K562 (cell line): Measurements from ENCODE around the gene LASP1. TPM values are rescaled to one million over a fixed set of nuclear protein-coding genes. Genes with fewer than 3 reads are reported as not detected.

Source experiments
- ATF7 ChIP-seq: fragments of 450-650 bp; IDR thresholded peaks from 2 replicates; pipeline ENCODE4 v1.7.1; 2014; ENCODE audit warnings: mild to moderate bottlenecking, moderate library complexity
- BCOR ChIP-seq: fragments of 450-650 bp; IDR thresholded peaks from 2 replicates; pipeline ENCODE4 v1.6.1; 2016
- BHLHE40 ChIP-seq: IDR thresholded peaks from 2 replicates; pipeline ENCODE4 v1.6.1; 2011; ENCODE audit warnings: low read length, improper control_type of control experiment
- FOXP1 ChIP-seq: sonication (generic); formaldehyde crosslinking; IDR thresholded peaks from 2 replicates; pipeline ENCODE4 v1.8.0; 2022; ENCODE audit warnings: mild to moderate bottlenecking, missing genetic modification reagents
- GTF3C2 ChIP-seq: IDR thresholded peaks from 3 replicates; pipeline ENCODE4 v1.6.1; 2011; ENCODE audit warnings: borderline replicate concordance, mild to moderate bottlenecking, moderate library complexity; ENCODE audit not compliant: insufficient read length; ENCODE audit errors: extremely low read depth
- KDM1A ChIP-seq, 2 experiments: fragments of 450-650 bp; IDR thresholded peaks; 2 replicates each; pipeline ENCODE4 v1.6.1; 2016; ENCODE audit warnings: mild to moderate bottlenecking in 2 of 2
- MAZ ChIP-seq, 2 experiments: fragments of 450-650 bp in 1 of 2; sonication (generic) in 1 of 2; formaldehyde crosslinking; IDR thresholded peaks in 1 of 2; conservative IDR thresholded peaks in 1 of 2; 2 replicates each; pipeline versions ENCODE4 v1.4.0 to v1.5.0; 2020; ENCODE audit warnings: mild to moderate bottlenecking in 1 of 2, missing genetic modification reagents in 1 of 2
- MEF2D ChIP-seq: conservative IDR thresholded peaks from 2 replicates; pipeline ENCODE4 v1.6.1; 2016; ENCODE audit warnings: low read depth, missing genetic modification characterization, missing compliant biosample characterization
- MTA3 ChIP-seq: fragments of 450-650 bp; formaldehyde crosslinking; IDR thresholded peaks from 2 replicates; pipeline ENCODE4 v1.6.1; 2017; ENCODE audit warnings: mild to moderate bottlenecking, borderline replicate concordance
- NFATC3 ChIP-seq: fragments of 450-650 bp; IDR thresholded peaks from 2 replicates; pipeline ENCODE4 v1.6.1; 2017; ENCODE audit warnings: mild to moderate bottlenecking
- PHTF2 ChIP-seq: fragments of 250-450 bp; sonication (Bioruptor Pico); IDR thresholded peaks from 2 replicates; pipeline ENCODE4 v1.5.0; 2021; ENCODE audit warnings: mild to moderate bottlenecking
- SMARCA5 ChIP-seq: fragments of 450-650 bp; IDR thresholded peaks from 2 replicates; pipeline ENCODE4 v1.6.1; 2016
- SMARCB1 ChIP-seq: IDR thresholded peaks from 2 replicates; pipeline ENCODE4 v1.6.1; 2011; ENCODE audit warnings: improper control_type of control experiment, low read depth; ENCODE audit not compliant: insufficient read length
- STAG1 ChIP-seq: sonication (generic); formaldehyde crosslinking; IDR thresholded peaks from 2 replicates; pipeline ENCODE4 v1.5.0; 2020; ENCODE audit warnings: missing genetic modification reagents, borderline replicate concordance
- TBL1XR1 ChIP-seq, 2 experiments: IDR thresholded peaks; 2 replicates each; pipeline ENCODE4 v1.6.1; 2012; ENCODE audit warnings: improper control_type of control experiment in 2 of 2, low read length in 2 of 2, mild to moderate bottlenecking in 1 of 2
- TBP ChIP-seq: optimal IDR thresholded peaks from 2 replicates; pipeline ENCODE3; 2011; ENCODE audit warnings: low read depth, low read length, improper control_type of control experiment
- TFAM ChIP-seq: fragments of 250-450 bp; sonication (Bioruptor Pico); conservative IDR thresholded peaks from 2 replicates; pipeline ENCODE4 v1.5.0; 2021; ENCODE audit warnings: mild to moderate bottlenecking, moderate library complexity
- TOE1 ChIP-seq, 2 experiments: fragments of 450-650 bp in 1 of 2; sonication (generic) in 1 of 2; formaldehyde crosslinking in 1 of 2; IDR thresholded peaks; 2 replicates each; pipeline versions ENCODE4 v1.7.1 to v1.8.0; 2016 to 2022; ENCODE audit warnings: borderline replicate concordance in 2 of 2, mild to moderate bottlenecking in 2 of 2, antibody characterized with exemption in 1 of 2, inconsistent platforms in 1 of 2, low read depth in 1 of 2, missing genetic modification reagents in 1 of 2, moderate library complexity in 1 of 2
- ZBED1 ChIP-seq: IDR thresholded peaks from 2 replicates; pipeline ENCODE4 v1.6.1; 2014
- ZBTB17 ChIP-seq: fragments of 450-650 bp; formaldehyde crosslinking; IDR thresholded peaks from 2 replicates; pipeline ENCODE4 v1.4.0; 2020; ENCODE audit warnings: mild to moderate bottlenecking
- ZBTB43 ChIP-seq: sonication (generic); formaldehyde crosslinking; IDR thresholded peaks from 2 replicates; pipeline ENCODE4 v1.8.0; 2023; ENCODE audit warnings: mild to moderate bottlenecking, missing genetic modification reagents
- ZBTB8A ChIP-seq: fragments of 450-650 bp; IDR thresholded peaks from 2 replicates; pipeline ENCODE4 v1.6.1; 2018; ENCODE audit warnings: mild to moderate bottlenecking, moderate library complexity; ENCODE audit not compliant: partially characterized antibody
- ZFX ChIP-seq: sonication (generic); formaldehyde crosslinking; IDR thresholded peaks from 2 replicates; pipeline ENCODE4 v1.8.0; 2022; ENCODE audit warnings: mild to moderate bottlenecking, missing genetic modification reagents, moderate library complexity
- polyA plus RNA-seq, 8 experiments: library from polyadenylated mRNA; depleted of rRNA in 4 of 8; stranded (reverse) in 5 of 8; unstranded in 3 of 8; fragments of >200 nt; fragmentation: Nextera tagmentation in 2 of 8; fragmentation: Illumina TruSeq in 1 of 8; extraction: Ambion mirVana in 2 of 8; extraction: Trizol in 1 of 8; gene quantifications; 2 replicates each; pipeline versions ENCODE4 v1.2.1 to v1.2.3, GENCODE V29; 2011 to 2014; ENCODE audit warnings: inconsistent platforms in 1 of 8, missing spikeins in 1 of 8
- total RNA-seq, 7 experiments: library from RNA; depleted of rRNA in 6 of 7; stranded (reverse); fragments of >200 nt in 6 of 7; fragmentation: Illumina TruSeq in 2 of 7; extraction: Trizol in 2 of 7; gene quantifications; 2 replicates each; pipeline versions ENCODE4 v1.2.1 to v1.2.3, GENCODE V29; 2011 to 2021; ENCODE audit warnings: low replicate concordance in 1 of 7
- TF ChIP-seq, protein P1 (sequence below): fragments of 450-650 bp; IDR thresholded peaks from 2 replicates; pipeline ENCODE4 v1.6.1; 2016; ENCODE audit warnings: antibody characterized with exemption

The LASP1 gene
- total and polyA plus RNA-seq, 9 of the 15 experiments (the other 6 are each of a cell fraction or from before 2014, with no cell fraction given): 23.0 to 125 (median 55.3) TPM

DNA sequence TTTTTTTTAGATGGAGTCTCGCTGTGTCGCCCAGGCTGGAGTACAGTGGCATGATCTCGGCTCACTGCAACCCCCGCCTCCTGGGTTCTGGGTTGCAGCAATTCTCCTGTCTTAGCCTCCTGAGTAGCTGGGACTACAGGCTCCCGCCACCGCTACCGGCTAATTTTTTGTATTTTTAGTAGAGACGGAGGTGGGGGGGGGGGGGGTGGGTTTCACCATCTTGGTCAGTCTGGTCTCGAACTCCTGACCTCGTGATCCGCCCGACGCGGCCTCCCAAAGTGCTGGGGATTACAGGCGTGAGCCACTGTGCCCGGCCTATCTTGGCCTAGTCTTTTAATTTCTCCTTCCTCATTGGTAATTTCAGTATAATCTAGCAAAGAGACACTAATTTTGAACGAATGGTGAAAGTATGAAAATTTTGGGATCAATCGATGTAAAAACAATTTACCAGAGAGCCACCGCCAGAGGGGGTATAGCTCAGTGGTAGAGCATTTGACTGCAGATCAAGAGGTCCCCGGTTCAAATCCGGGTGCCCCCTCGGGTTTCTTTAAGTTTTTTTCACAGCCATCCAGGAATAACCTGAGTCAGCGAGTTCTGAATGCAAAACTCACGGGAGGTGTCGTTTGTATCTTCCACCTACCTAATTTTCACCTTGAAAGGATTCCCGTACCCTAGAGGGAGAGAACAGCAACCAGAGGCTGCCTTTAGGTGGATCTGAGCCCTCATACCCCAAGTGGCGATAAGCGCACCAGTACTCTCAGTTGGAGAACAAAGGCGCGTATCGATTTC is 2.5 kb upstream of the LASP1 start (continued):
- TF ChIP-seq TBP (peak; percentile 99), NFATC3 (0 out of 2 replicates have a peak, but pooled peaks have one; percentile 23), ZFX (no peak; the same call in 1 of the 2 replicates), ZBTB43 (no peak), MTA3 (no peak; the same call in 1 of the 2 replicates), MEF2D (tag) (no peak), SMARCB1 (no peak), BCOR (peak; percentile 80), ZBTB17 (CRISPR knock-in tag) (peak; percentile 40; the same call in 1 of the 2 replicates), ZBTB8A (peak; percentile 91), MAZ (CRISPR knock-in tag; conservative IDR thresholded peaks at IDR 0.05 in 1 of 2, IDR thresholded peaks at IDR 0.05 in 1 of 2) (peak; percentile 43 to 47; a peak in 2 of 4 replicates), ATF7 (peak; percentile 59), STAG1 (CRISPR knock-in tag) (no peak), PHTF2 (CRISPR knock-in tag) (no peak), SMARCA5 (peak; percentile 91), BHLHE40 (no peak), TBL1XR1 (IDR thresholded peaks at IDR 0.05; ENCODE audit: low read length in 2 of 2) (peak in 1 of 2 experiments; percentile 85; a peak in 1 of 4 replicates), GTF3C2 (peak; percentile 80), TOE1 (IDR thresholded peaks at IDR 0.05; ENCODE audit: borderline replicate concordance) (peak; percentile 66; the same call in 1 of the 2 replicates), TOE1 (CRISPR knock-in tag; IDR thresholded peaks at IDR 0.05; ENCODE audit: borderline replicate concordance, low read depth) (no peak), ZBED1 (no peak), FOXP1 (CRISPR knock-in tag) (no peak), TFAM (CRISPR knock-in tag) (no peak), KDM1A (IDR thresholded peaks at IDR 0.05) (peak in 1 of 2 experiments; percentile 34; a peak in 1 of 4 replicates)
- TF ChIP-seq, protein P1, sequence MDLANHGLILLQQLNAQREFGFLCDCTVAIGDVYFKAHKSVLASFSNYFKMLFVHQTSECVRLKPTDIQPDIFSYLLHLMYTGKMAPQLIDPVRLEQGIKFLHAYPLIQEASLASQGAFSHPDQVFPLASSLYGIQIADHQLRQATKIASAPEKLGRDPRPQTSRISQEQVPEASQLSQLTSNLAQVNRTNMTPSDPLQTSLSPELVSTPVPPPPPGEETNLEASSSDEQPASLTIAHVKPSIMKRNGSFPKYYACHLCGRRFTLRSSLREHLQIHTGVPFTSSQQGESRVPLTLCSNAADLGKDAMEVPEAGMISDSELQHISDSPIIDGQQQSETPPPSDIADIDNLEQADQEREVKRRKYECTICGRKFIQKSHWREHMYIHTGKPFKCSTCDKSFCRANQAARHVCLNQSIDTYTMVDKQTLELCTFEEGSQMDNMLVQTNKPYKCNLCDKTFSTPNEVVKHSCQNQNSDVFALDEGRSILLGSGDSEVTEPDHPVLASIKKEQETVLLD: 0 out of 2 replicates have a peak, but pooled peaks have one; percentile 45
